Measurements from ENCODE around the gene WIPF3.

WIPF3 gene

DNA sequence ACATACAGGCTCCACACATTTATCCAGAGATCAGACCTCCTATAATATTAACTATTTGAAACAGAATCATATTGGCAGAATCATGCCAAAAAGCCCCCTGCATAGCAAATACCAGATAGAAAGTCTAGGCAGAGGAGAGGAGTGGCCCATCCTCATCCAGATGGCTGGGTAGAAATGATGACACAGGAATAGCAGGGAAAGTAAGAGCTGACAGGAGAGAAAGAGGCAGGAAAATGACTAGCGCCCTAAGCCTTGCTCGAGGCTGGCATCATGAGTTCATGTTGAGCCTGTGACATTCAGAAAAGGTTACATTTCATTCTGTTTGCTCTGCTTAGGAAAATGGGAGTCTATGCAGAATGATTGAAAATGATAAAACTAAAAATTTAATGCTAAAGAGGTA lies 27.6 kb downstream of the WIPF3 start:
- TF ChIP-seq, protein P1, sequence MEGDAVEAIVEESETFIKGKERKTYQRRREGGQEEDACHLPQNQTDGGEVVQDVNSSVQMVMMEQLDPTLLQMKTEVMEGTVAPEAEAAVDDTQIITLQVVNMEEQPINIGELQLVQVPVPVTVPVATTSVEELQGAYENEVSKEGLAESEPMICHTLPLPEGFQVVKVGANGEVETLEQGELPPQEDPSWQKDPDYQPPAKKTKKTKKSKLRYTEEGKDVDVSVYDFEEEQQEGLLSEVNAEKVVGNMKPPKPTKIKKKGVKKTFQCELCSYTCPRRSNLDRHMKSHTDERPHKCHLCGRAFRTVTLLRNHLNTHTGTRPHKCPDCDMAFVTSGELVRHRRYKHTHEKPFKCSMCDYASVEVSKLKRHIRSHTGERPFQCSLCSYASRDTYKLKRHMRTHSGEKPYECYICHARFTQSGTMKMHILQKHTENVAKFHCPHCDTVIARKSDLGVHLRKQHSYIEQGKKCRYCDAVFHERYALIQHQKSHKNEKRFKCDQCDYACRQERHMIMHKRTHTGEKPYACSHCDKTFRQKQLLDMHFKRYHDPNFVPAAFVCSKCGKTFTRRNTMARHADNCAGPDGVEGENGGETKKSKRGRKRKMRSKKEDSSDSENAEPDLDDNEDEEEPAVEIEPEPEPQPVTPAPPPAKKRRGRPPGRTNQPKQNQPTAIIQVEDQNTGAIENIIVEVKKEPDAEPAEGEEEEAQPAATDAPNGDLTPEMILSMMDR (IDR thresholded peaks at IDR 0.05; ENCODE audit: borderline replicate concordance, control extremely low read depth, extremely low read depth, insufficient read depth, missing control alignments), result no peak
- DNase-seq (ENCODE audit: low spot score), result no peak
- in situ Hi-C loops (cut with MboI; ENCODE audit: low sequenced_read_pairs, unreplicated experiment), result no loop called here

DNA sequence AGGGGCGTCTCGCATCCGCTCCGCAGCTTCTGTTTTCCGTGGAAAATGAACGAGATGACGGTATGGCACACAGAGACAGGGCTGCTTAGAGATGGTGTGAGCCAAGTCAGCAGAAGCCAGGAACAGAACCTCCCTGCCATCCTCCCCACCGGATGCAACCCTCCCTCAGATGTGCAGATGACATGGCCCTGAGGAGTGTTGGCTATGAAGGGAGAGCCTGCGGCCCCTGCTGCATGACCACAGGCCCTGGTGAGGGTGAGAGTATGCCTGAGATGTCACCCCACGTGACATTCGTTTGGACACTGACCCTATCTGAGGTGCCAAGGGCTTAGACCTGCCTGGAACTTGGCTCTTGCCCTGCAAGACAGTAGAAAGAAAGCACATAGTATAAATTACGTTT lies 29.4 kb downstream of the WIPF3 start:
- TF ChIP-seq, protein P1 (IDR thresholded peaks at IDR 0.05; ENCODE audit: borderline replicate concordance, control extremely low read depth, extremely low read depth, insufficient read depth, missing control alignments), result no peak
- no peak for DNase-seq (ENCODE audit: low spot score)
- in situ Hi-C loops (cut with MboI; ENCODE audit: low sequenced_read_pairs, unreplicated experiment), result no loop called here

DNA sequence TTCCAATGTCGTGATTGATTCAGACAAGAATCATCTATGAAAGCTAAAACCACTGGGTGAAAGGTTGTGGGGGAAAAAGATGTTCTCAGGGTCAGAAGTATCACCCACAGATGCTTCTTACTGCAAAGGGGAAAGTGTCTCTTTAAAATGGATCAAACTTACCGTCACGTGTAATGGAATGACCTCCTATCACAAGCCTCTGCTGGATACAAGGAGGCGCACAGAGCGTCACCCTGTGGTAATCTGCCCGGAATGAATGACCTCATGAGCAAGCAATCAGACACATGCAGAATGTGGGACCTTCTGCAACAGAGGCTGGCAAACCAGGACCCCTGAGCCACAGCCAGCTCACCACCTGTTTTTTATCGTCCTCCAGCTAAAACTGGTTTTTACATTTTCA lies 33.0 kb downstream of the WIPF3 start:
- in situ Hi-C loops (cut with MboI; ENCODE audit: low sequenced_read_pairs, unreplicated experiment), result no loop called here
- DNase-seq (ENCODE audit: low spot score), result no peak
- TF ChIP-seq, protein P1 (IDR thresholded peaks at IDR 0.05; ENCODE audit: borderline replicate concordance, control extremely low read depth, extremely low read depth, insufficient read depth, missing control alignments), result no peak

DNA sequence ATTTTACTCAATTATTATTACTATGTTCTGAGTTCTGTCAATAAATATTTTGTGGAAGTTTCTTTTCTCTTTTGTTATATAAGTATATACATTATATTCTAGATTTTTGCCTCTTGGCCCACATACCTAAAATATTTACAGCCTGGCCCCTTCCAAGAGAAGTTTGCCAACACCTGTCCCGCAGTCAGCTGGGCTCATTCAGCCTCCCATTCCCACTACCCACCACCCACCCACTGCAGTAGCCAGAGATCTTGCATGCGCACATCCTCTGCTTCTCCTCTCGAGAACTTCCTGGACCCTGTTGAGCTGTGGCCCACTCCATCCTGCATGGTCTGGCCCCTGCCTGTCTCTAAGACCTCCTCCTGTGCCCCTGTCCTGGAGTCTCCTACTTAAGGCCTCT lies 33.6 kb downstream of the WIPF3 start:
- TF ChIP-seq, protein P1 (IDR thresholded peaks at IDR 0.05; ENCODE audit: borderline replicate concordance, control extremely low read depth, extremely low read depth, insufficient read depth, missing control alignments), result no peak
- in situ Hi-C loops (cut with MboI; ENCODE audit: low sequenced_read_pairs, unreplicated experiment), result no loop called here
- DNase-seq (ENCODE audit: low spot score), result no peak

DNA sequence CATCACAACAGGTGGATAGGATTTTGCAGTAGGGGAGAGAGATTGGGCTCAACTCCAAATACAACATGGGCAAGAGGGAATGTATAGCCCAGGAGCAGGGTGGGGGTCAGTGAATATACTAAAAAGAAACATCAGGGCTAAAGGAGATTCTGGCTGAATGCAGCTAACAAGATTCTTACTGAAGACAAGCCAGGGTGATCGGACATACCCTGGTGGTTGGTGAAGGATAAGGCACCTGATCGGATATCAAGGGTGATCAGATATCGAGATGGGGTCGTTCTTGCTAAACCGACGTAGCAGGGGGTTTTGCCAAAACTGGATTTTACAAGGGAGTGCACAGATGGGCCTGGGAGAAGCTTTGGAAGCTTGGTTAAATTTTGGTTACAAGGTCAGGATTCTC lies 34.4 kb downstream of the WIPF3 start:
- no peak for DNase-seq (ENCODE audit: low spot score)
- in situ Hi-C loops (cut with MboI; ENCODE audit: low sequenced_read_pairs, unreplicated experiment), result no loop called here
- TF ChIP-seq, protein P1 (IDR thresholded peaks at IDR 0.05; ENCODE audit: borderline replicate concordance, control extremely low read depth, extremely low read depth, insufficient read depth, missing control alignments), result no peak

DNA sequence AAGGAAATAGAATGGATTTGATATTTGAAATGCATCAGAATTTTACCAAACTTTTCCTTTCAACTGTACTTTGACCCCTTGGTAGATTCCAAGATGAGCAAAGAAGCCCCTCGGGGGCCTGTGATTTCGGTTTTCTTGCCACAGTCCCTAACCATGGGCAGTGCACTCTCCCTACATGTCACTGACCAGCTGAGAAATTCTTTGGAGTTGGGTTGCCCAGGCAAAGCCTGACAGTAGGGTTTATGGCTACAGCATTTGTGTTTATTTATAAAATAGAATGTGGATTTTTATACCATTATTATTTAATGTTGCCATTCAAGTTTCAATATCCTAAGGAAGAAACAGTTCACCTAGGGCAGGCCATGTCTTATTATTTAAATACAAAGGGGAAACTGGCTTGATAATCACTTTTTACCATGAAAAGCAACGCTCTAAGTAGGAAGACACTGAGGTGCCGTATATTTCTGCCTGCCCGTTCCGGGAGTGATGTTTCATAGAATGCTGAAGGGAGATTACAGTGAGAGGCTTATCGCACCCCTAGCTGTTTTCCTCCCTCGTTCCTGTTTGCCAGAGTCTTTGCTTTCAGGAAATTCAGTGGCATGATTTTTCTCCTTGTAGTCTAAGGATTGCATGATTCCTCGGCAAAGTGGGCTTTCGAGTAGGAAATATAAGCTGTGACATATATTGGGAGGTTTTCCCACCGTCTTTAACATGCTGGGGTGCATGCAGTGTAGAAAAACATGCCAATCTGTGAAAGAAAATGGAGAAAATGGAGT lies 35.8 kb downstream of the WIPF3 start:
- TF ChIP-seq, protein P1 (IDR thresholded peaks at IDR 0.05; ENCODE audit: borderline replicate concordance, control extremely low read depth, extremely low read depth, insufficient read depth, missing control alignments), result peak; percentile 14
- DNase-seq (ENCODE audit: low spot score), result no peak
- in situ Hi-C loops (cut with MboI; ENCODE audit: low sequenced_read_pairs, unreplicated experiment), result no loop called here
